ENCODE measurements around the gene RAMP2.

- TF ChIP-seq ZNF501 (tag by site-specific recombination; IDR thresholded peaks at IDR 0.05) (no peak), ZNF747 (tag by site-specific recombination; IDR thresholded peaks at IDR 0.05) (no peak), ZNF133 (tag by site-specific recombination; IDR thresholded peaks at IDR 0.05) (no peak), ZNF561 (tag by site-specific recombination; IDR thresholded peaks at IDR 0.05; ENCODE audit: borderline replicate concordance) (no peak), SP2 (tag by site-specific recombination; IDR thresholded peaks at IDR 0.05) (no peak), ZBTB8A (tag by site-specific recombination; IDR thresholded peaks at IDR 0.05) (no peak), TRIM28 (IDR thresholded peaks at IDR 0.05; ENCODE audit: borderline replicate concordance, low read length) (no peak), YY1 (tag by site-specific recombination; IDR thresholded peaks at IDR 0.05) (no peak), ZNF768 (tag by site-specific recombination; IDR thresholded peaks at IDR 0.05) (no peak), ZNF350 (tag by site-specific recombination; IDR thresholded peaks at IDR 0.05) (no peak)
- TF ChIP-seq, protein P1, sequence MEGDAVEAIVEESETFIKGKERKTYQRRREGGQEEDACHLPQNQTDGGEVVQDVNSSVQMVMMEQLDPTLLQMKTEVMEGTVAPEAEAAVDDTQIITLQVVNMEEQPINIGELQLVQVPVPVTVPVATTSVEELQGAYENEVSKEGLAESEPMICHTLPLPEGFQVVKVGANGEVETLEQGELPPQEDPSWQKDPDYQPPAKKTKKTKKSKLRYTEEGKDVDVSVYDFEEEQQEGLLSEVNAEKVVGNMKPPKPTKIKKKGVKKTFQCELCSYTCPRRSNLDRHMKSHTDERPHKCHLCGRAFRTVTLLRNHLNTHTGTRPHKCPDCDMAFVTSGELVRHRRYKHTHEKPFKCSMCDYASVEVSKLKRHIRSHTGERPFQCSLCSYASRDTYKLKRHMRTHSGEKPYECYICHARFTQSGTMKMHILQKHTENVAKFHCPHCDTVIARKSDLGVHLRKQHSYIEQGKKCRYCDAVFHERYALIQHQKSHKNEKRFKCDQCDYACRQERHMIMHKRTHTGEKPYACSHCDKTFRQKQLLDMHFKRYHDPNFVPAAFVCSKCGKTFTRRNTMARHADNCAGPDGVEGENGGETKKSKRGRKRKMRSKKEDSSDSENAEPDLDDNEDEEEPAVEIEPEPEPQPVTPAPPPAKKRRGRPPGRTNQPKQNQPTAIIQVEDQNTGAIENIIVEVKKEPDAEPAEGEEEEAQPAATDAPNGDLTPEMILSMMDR (tag by site-specific recombination; IDR thresholded peaks at IDR 0.05), result no peak
- TF ChIP-seq, protein P2, sequence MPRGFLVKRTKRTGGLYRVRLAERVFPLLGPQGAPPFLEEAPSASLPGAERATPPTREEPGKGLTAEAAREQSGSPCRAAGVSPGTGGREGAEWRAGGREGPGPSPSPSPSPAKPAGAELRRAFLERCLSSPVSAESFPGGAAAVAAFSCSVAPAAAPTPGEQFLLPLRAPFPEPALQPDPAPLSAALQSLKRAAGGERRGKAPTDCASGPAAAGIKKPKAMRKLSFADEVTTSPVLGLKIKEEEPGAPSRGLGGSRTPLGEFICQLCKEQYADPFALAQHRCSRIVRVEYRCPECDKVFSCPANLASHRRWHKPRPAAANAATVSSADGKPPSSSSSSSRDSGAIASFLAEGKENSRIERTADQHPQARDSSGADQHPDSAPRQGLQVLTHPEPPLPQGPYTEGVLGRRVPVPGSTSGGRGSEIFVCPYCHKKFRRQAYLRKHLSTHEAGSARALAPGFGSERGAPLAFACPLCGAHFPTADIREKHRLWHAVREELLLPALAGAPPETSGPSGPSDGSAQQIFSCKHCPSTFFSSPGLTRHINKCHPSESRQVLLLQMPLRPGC (tag by site-specific recombination; IDR thresholded peaks at IDR 0.05), result no peak
- TF ChIP-seq, protein P3, sequence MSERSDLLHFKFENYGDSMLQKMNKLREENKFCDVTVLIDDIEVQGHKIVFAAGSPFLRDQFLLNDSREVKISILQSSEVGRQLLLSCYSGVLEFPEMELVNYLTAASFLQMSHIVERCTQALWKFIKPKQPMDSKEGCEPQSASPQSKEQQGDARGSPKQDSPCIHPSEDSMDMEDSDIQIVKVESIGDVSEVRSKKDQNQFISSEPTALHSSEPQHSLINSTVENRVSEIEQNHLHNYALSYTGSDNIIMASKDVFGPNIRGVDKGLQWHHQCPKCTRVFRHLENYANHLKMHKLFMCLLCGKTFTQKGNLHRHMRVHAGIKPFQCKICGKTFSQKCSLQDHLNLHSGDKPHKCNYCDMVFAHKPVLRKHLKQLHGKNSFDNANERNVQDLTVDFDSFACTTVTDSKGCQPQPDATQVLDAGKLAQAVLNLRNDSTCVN (tag by site-specific recombination; optimal IDR thresholded peaks at IDR 0.05), result no peak
- TF ChIP-seq, protein P4, sequence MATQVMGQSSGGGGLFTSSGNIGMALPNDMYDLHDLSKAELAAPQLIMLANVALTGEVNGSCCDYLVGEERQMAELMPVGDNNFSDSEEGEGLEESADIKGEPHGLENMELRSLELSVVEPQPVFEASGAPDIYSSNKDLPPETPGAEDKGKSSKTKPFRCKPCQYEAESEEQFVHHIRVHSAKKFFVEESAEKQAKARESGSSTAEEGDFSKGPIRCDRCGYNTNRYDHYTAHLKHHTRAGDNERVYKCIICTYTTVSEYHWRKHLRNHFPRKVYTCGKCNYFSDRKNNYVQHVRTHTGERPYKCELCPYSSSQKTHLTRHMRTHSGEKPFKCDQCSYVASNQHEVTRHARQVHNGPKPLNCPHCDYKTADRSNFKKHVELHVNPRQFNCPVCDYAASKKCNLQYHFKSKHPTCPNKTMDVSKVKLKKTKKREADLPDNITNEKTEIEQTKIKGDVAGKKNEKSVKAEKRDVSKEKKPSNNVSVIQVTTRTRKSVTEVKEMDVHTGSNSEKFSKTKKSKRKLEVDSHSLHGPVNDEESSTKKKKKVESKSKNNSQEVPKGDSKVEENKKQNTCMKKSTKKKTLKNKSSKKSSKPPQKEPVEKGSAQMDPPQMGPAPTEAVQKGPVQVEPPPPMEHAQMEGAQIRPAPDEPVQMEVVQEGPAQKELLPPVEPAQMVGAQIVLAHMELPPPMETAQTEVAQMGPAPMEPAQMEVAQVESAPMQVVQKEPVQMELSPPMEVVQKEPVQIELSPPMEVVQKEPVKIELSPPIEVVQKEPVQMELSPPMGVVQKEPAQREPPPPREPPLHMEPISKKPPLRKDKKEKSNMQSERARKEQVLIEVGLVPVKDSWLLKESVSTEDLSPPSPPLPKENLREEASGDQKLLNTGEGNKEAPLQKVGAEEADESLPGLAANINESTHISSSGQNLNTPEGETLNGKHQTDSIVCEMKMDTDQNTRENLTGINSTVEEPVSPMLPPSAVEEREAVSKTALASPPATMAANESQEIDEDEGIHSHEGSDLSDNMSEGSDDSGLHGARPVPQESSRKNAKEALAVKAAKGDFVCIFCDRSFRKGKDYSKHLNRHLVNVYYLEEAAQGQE (tag by site-specific recombination; IDR thresholded peaks at IDR 0.05), result no peak
These were observed 6.2 kb upstream of the RAMP2 start for GRCh38 chr17:42754782-42755181.

Measured in HEK293 (cell line).